GM18907 (cell line): ENCODE data around the gene SLC35A3.

ENCODE experiments used
- ATAC-seq: cut with Tn5 transposase; IDR thresholded peaks from one replicate; pipeline ENCODE4 v1.9.1; 2021; ENCODE audit warnings: mild to moderate bottlenecking, moderate library complexity; ENCODE audit not compliant: unreplicated experiment

SLC35A3 gene

DNA sequence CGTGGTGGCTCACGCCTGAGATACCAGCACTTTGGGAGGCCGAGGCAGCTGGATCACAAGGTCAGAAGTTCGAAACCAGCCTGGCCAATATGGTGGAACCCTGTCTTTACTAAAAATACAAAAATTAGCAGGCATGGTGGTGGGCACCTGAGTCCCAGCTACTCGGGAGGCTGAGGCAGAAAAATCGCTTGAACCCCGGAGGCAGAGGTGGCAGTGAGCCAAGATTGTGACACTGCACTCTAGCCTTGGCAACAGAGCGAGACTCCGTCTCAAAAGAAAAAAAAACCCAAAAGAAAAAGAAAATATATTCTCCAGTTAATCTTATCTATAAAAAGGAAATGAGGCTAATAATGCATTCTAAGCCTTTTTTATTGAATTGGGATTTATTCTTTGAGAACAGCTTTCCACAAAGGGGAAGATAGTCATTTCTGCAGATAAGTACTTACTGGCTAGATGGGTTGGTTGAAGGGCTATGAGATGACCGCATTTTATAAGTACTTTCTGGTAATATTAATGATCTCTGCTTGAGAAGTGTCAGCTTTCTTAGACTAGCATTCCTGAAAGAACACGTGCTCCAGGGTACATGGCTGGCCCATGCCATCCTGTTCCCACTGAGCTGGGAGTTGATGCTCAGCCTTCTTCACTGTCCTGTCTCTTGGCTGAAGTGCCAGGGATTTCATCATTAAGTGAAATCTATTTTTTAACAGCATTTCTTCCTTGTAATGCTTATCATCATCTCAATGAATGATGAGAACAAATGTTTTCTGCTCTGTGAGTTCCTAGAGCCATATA, 105.0 kb downstream of the SLC35A3 start:
- ATAC-seq: no peak

DNA sequence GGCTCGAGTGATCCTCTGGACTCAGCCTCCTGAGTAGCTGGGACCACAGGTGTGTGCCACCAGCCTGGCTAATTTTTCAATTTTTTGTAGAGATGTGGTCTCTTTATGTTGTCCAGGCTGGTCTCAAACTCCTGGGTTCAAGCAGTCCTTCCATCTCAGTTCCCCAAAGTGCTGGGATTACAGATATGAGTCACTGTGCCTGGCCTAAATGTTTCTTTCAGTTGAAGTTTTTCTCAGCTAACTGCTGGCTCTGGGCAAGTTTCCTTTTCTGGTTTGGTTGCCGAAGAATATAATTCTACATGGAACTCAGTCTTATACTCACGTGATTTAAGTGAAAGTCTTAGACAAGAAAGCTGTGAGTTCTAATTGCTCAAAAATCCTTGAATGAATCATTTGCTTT, 106.0 kb downstream of the SLC35A3 start:
- ATAC-seq: peak; percentile 54

DNA sequence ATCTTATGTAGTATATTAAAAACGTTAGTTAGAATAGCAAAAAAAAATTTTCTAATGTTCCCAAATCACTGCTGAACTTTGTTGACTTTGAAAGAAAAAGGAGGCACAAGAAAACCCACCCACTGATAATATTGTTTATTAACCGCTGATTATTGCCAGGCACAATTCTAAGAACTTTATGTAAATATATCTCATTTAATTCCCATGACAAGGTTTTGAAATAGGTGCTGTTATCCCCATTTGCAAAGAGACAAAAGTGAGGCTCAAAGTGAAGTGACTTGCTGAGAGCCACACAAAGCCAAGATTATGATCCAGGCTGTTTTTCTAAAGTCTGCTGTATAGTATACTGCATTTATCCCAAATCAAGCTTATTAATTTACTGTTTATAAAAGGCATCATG, 106.5 kb downstream of the SLC35A3 start:
- peak; percentile 3 for ATAC-seq

DNA sequence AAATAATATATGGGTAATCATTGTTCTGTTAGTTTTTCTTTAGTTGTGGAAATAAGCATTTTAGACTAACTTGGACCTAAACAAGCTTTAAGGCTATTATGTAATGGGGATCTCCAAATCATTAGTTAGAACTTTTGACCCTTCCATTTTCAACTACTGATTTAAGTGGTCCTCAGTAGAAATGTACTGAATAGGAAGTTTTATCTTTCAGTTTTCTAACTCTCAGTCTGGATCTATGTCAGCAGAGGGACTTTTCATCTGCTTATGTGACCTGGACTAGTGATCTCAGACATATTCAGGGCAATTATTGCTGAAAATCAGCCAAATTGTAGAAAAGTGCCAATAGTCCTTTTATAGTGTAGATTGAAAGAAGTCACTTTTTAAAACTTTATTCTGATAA, 106.9 kb downstream of the SLC35A3 start:
- peak; percentile 78 for ATAC-seq

DNA sequence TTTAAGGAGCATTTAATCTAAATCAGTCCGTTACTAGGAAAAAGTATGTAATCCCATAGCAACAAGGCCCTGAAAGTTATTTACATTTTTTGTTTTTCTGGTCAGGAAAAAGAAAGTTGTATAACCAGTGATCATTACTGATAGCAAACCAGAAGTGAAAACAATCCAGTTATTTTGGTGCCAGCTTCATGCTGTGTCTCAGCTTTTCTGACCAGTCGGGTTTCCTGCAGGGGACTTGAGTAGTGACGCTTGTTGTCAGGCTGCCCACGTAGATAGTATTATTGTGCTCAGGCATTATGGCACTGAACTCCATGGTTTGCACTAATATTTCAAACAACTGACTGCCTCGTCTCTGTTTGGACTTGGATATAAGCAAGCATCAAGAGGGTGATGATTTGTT, 107.7 kb downstream of the SLC35A3 start:
- peak; percentile 62 for ATAC-seq

DNA sequence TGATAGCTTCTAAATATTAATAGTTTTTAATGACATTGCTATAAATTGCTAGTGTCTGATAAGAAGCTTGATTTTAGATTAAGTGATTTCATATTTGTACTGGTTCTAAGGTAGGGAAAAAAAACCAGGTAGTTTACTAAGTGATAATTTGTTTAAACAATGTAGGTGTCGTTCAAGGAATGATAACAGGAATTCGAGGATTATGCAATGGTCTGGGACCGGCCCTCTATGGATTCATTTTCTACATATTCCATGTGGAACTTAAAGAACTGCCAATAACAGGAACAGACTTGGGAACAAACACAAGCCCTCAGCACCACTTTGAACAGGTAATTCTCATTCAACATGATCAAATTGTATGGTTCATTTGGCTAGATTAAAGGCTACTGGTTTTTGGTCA, 110.5 kb downstream of the SLC35A3 start:
- no peak for ATAC-seq
